Activated T-helper 2 cell treated with anti-CD3 and anti-CD28 coated beads, Interferon-gamma antibody, Interleukin-2, Interleukin-4, amounts not matched to agents 10 μg/mL and 5 μg/mL and 100 μg/mL, durations not matched to agents 14 hours and 24 hours and 36 hours (primary cell): ENCODE data around the gene GPR17. TPM values are rescaled to one million over a fixed set of nuclear protein-coding genes. Genes with fewer than 3 reads are reported as not detected.

Source experiments
- DNase-seq: peaks from one replicate; pipeline ENCODE4 v3.0.0; 2021; ENCODE audit warnings: low spot score
- H3K27ac Mint-ChIP-seq: one replicate; pipeline ENCODE4 v1.8.0; 2021; ENCODE audit warnings: mixed read lengths
- H3K27me3 Mint-ChIP-seq: one replicate; pipeline ENCODE4 v1.8.0; 2021; ENCODE audit warnings: low read depth, mixed read lengths
- H3K36me3 Mint-ChIP-seq: one replicate; pipeline ENCODE4 v1.8.0; 2021; ENCODE audit warnings: low read depth, mixed read lengths
- H3K4me1 Mint-ChIP-seq: one replicate; pipeline ENCODE4 v1.8.0; 2021; ENCODE audit warnings: low read depth, mixed read lengths
- H3K4me3 Mint-ChIP-seq: one replicate; pipeline ENCODE4 v1.8.0; 2021; ENCODE audit warnings: low read depth, mild to moderate bottlenecking, moderate library complexity, mixed read lengths
- H3K9me3 Mint-ChIP-seq: one replicate; pipeline ENCODE4 v1.8.0; 2021; ENCODE audit warnings: mixed read lengths
- intact Hi-C: fragments of 100-400 bp; cut with micrococcal nuclease; formaldehyde crosslinking; loops from one replicate; pipeline ENCODE4 v1.15.1; 2023
- total RNA-seq: library from RNA; stranded (reverse); gene quantifications from 2 replicates; pipeline ENCODE4 v1.2.3, GENCODE V29; 2022

Gene GPR17
- not detected in 2 replicates for total RNA-seq

- H3K27me3 Mint-ChIP-seq, result no peaks in the 10 kb centered on the region
- intact Hi-C loops, result loop anchor here (5.0 kb wide), 2 partner anchors 118 to 448 kb away; partner anchors contain the start of gene IWS1
- no peaks in the 10 kb centered on the region for H3K36me3 Mint-ChIP-seq
- peaks cover 9% of the 10 kb centered on the region for H3K4me1 Mint-ChIP-seq
- H3K4me3 Mint-ChIP-seq, result no peak within 1 kb of the TSS
- no peaks in the 10 kb centered on the region for H3K9me3 Mint-ChIP-seq
- DNase-seq, result no peak
- no peak within 1 kb of the TSS for H3K27ac Mint-ChIP-seq
These were observed at the start of gene GPR17 for GRCh38 chr2:127645395-127646291. TSS of gene GPR17 (plus strand) at chr2:127646153. CDS start at chr2:127650736, 4,583 bp downstream.

- Mint-ChIP-seq H3K27me3 (no peaks in the 10 kb centered on the region), H3K27ac (no peak overlapping the region), H3K4me3 (no peak overlapping the region), H3K4me1 (peaks cover 10% of the 10 kb centered on the region), H3K36me3 (no peaks in the 10 kb centered on the region), H3K9me3 (peaks cover 6% of the 10 kb centered on the region)
- intact Hi-C loops, result no loop called here
- DNase-seq, result no peak
These were observed 49.5 kb upstream of the GPR17 start for GRCh38 chr2:127596311-127597045.

- intact Hi-C loops, result no loop called here
- Mint-ChIP-seq H3K4me1 (peaks cover 10% of the 10 kb centered on the region), H3K36me3 (no peaks in the 10 kb centered on the region), H3K9me3 (peaks cover 10% of the 10 kb centered on the region), H3K27me3 (no peaks in the 10 kb centered on the region), H3K4me3 (no peak overlapping the region), H3K27ac (no peak overlapping the region)
- no peak for DNase-seq
These were observed 48.6 kb upstream of the GPR17 start for GRCh38 chr2:127597046-127597983.

- no peak overlapping the region for H3K27ac Mint-ChIP-seq
- H3K4me1 Mint-ChIP-seq, result peaks cover 10% of the 10 kb centered on the region
- peaks cover 12% of the 10 kb centered on the region for H3K9me3 Mint-ChIP-seq
- peaks cover under 1% of the 10 kb centered on the region for H3K36me3 Mint-ChIP-seq
- no peak overlapping the region for H3K4me3 Mint-ChIP-seq
- no peaks in the 10 kb centered on the region for H3K27me3 Mint-ChIP-seq
- intact Hi-C loops, result no loop called here
- DNase-seq, result no peak
These were observed 48.0 kb upstream of the GPR17 start for GRCh38 chr2:127597984-127598380.

- Mint-ChIP-seq H3K27ac (no peak overlapping the region), H3K9me3 (peaks cover 17% of the 10 kb centered on the region), H3K4me1 (peaks cover 10% of the 10 kb centered on the region), H3K27me3 (no peaks in the 10 kb centered on the region), H3K36me3 (peaks cover 6% of the 10 kb centered on the region), H3K4me3 (no peak overlapping the region)
- intact Hi-C loops, result no loop called here
- no peak for DNase-seq
These were observed 47.2 kb upstream of the GPR17 start for GRCh38 chr2:127598711-127599110.

- Mint-ChIP-seq H3K27ac (no peak overlapping the region), H3K4me3 (no peak overlapping the region), H3K36me3 (peaks cover 6% of the 10 kb centered on the region), H3K27me3 (no peaks in the 10 kb centered on the region), H3K4me1 (peaks cover 10% of the 10 kb centered on the region), H3K9me3 (peaks cover 17% of the 10 kb centered on the region)
- intact Hi-C loops, result no loop called here
- no peak for DNase-seq
These were observed 46.7 kb upstream of the GPR17 start for GRCh38 chr2:127599211-127599610.

- peaks cover 2% of the 10 kb centered on the region for H3K4me1 Mint-ChIP-seq
- peaks cover 6% of the 10 kb centered on the region for H3K36me3 Mint-ChIP-seq
- peaks cover 11% of the 10 kb centered on the region for H3K9me3 Mint-ChIP-seq
- intact Hi-C loops, result no loop called here
- H3K4me3 Mint-ChIP-seq, result no peak overlapping the region
- no peaks in the 10 kb centered on the region for H3K27me3 Mint-ChIP-seq
- no peak overlapping the region for H3K27ac Mint-ChIP-seq
- DNase-seq, result no peak
These were observed 41.0 kb upstream of the GPR17 start for GRCh38 chr2:127604986-127605385.

- Mint-ChIP-seq H3K9me3 (peaks cover 11% of the 10 kb centered on the region), H3K4me3 (no peak overlapping the region), H3K27ac (no peak overlapping the region), H3K4me1 (peaks cover under 1% of the 10 kb centered on the region), H3K27me3 (no peaks in the 10 kb centered on the region), H3K36me3 (peaks cover 6% of the 10 kb centered on the region)
- no peak for DNase-seq
- intact Hi-C loops, result no loop called here
These were observed 40.2 kb upstream of the GPR17 start for GRCh38 chr2:127605691-127606263.

GRCh38 chr2:127606625-127607398 lies 39.1 kb upstream of the GPR17 start:
- Mint-ChIP-seq H3K4me1 (no peaks in the 10 kb centered on the region), H3K9me3 (peaks cover 11% of the 10 kb centered on the region), H3K4me3 (no peak overlapping the region), H3K27ac (no peak overlapping the region), H3K36me3 (peaks cover 6% of the 10 kb centered on the region), H3K27me3 (no peaks in the 10 kb centered on the region)
- intact Hi-C loops, result no loop called here
- DNase-seq, result no peak

GRCh38 chr2:127607399-127607908 lies 38.5 kb upstream of the GPR17 start:
- Mint-ChIP-seq H3K4me1 (no peaks in the 10 kb centered on the region), H3K27me3 (no peaks in the 10 kb centered on the region), H3K9me3 (peaks cover 7% of the 10 kb centered on the region), H3K36me3 (peaks cover 6% of the 10 kb centered on the region), H3K4me3 (no peak overlapping the region), H3K27ac (no peak overlapping the region)
- no peak for DNase-seq
- intact Hi-C loops, result no loop called here
